NCI-H2107 (cell line): ENCODE results near the gene ZNF322.
"Not testable (repeated sequence)": the region's sequence is repeated elsewhere in the genome, so short reads cannot be mapped to it uniquely, and the experiment has no call there.

ENCODE experiments used
- DNase-seq: peaks from one replicate; lab custom pipeline; 2025; lab: John Stamatoyannopoulos, UW

The ZNF322 gene

GRCh38 chr6:26659042-26659999, at the start of gene ZNF322:
ZNF322 (minus strand) TSS chr6:26659746; CDS start chr6:26638553, 21,193 bp downstream.
- DNase-seq = peak; percentile 70

GRCh38 chr6:26705780-26706179, 46.2 kb upstream of the ZNF322 start:
- not testable (repeated sequence) for DNase-seq

- not testable (repeated sequence) for DNase-seq
Observed at GRCh38 chr6:26705352-26705751, 45.8 kb upstream of the ZNF322 start.

GRCh38 chr6:26701023-26701747, 41.6 kb upstream of the ZNF322 start:
- not testable (repeated sequence) for DNase-seq

- DNase-seq = not testable (repeated sequence)
Observed at GRCh38 chr6:26697496-26697895, 38.0 kb upstream of the ZNF322 start.

- DNase-seq = not testable (repeated sequence)
Observed at GRCh38 chr6:26689324-26689947, 29.9 kb upstream of the ZNF322 start.

GRCh38 chr6:26682435-26683042, 23.0 kb upstream of the ZNF322 start:
- DNase-seq = not testable (repeated sequence)

GRCh38 chr6:26673287-26673686, 13.7 kb upstream of the ZNF322 start:
- not testable (repeated sequence) for DNase-seq

GRCh38 chr6:26670558-26670957, 11.0 kb upstream of the ZNF322 start:
- DNase-seq = not testable (repeated sequence)

GRCh38 chr6:26670003-26670402, 10.5 kb upstream of the ZNF322 start:
- not testable (repeated sequence) for DNase-seq

GRCh38 chr6:26660000-26660361, 435 bp upstream of the ZNF322 start:
- DNase-seq = no peak

GRCh38 chr6:26657256-26657655, 2.3 kb downstream of the ZNF322 start:
- no peak for DNase-seq

- DNase-seq = no peak
Observed at GRCh38 chr6:26653007-26653406, 6.5 kb downstream of the ZNF322 start.

- DNase-seq = no peak
Observed at GRCh38 chr6:26651133-26651781, 8.3 kb downstream of the ZNF322 start.

GRCh38 chr6:26646074-26646473, 13.5 kb downstream of the ZNF322 start:
- DNase-seq = no peak

- DNase-seq = no peak
Observed at GRCh38 chr6:26640806-26641205, 18.7 kb downstream of the ZNF322 start.

- no peak for DNase-seq
Observed at GRCh38 chr6:26629359-26629758, 30.2 kb downstream of the ZNF322 start.

- DNase-seq = no peak
Observed at GRCh38 chr6:26627843-26628242, 31.7 kb downstream of the ZNF322 start.

GRCh38 chr6:26624557-26624956, 35.0 kb downstream of the ZNF322 start:
- DNase-seq = no peak

- no peak for DNase-seq
Observed at GRCh38 chr6:26623339-26623859, 36.1 kb downstream of the ZNF322 start.
